ENCODE measurements around the gene ASIC4.

ASIC4 gene, protein sequence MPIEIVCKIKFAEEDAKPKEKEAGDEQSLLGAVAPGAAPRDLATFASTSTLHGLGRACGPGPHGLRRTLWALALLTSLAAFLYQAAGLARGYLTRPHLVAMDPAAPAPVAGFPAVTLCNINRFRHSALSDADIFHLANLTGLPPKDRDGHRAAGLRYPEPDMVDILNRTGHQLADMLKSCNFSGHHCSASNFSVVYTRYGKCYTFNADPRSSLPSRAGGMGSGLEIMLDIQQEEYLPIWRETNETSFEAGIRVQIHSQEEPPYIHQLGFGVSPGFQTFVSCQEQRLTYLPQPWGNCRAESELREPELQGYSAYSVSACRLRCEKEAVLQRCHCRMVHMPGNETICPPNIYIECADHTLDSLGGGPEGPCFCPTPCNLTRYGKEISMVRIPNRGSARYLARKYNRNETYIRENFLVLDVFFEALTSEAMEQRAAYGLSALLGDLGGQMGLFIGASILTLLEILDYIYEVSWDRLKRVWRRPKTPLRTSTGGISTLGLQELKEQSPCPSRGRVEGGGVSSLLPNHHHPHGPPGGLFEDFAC

DNA sequence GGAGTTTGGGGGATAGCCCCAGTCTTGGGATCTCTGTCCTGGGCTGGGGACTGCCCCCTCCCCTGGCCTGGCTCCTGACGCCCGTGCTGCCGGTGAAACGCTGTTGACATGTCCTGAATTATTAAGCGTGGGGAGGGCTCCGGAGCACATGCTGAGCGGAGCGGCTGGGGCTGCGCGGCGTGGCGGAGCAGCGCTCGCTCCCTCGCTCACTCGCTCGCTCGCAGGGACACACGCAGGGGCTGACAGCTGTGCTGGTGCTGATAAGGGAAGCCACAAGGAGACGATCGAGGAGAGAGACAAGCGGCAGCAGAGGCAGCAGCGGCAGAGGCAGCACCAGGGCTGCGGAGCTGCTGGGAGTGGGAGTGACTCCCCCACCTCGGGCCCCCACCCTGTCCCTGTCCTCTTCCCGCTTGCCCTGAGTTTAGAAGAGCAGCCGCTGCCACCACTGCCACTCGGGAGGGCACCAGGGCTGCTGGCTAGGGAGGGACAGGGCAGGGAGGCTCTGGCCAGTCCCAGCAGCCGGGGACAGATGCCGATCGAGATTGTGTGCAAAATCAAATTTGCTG, at the start of gene ASIC4:
ASIC4 (plus strand) TSS at position 287 of the 566 bp plus-strand sequence; CDS start at position 530, 243 bp downstream.
- DNase-seq (ENCODE audit: insufficient read length, low spot score) (no peak), FAIRE-seq (no peak)
- TF ChIP-seq, protein P1, sequence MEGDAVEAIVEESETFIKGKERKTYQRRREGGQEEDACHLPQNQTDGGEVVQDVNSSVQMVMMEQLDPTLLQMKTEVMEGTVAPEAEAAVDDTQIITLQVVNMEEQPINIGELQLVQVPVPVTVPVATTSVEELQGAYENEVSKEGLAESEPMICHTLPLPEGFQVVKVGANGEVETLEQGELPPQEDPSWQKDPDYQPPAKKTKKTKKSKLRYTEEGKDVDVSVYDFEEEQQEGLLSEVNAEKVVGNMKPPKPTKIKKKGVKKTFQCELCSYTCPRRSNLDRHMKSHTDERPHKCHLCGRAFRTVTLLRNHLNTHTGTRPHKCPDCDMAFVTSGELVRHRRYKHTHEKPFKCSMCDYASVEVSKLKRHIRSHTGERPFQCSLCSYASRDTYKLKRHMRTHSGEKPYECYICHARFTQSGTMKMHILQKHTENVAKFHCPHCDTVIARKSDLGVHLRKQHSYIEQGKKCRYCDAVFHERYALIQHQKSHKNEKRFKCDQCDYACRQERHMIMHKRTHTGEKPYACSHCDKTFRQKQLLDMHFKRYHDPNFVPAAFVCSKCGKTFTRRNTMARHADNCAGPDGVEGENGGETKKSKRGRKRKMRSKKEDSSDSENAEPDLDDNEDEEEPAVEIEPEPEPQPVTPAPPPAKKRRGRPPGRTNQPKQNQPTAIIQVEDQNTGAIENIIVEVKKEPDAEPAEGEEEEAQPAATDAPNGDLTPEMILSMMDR (IDR thresholded peaks at IDR 0.05; ENCODE audit: insufficient read depth, missing control alignments), result no peak

DNA sequence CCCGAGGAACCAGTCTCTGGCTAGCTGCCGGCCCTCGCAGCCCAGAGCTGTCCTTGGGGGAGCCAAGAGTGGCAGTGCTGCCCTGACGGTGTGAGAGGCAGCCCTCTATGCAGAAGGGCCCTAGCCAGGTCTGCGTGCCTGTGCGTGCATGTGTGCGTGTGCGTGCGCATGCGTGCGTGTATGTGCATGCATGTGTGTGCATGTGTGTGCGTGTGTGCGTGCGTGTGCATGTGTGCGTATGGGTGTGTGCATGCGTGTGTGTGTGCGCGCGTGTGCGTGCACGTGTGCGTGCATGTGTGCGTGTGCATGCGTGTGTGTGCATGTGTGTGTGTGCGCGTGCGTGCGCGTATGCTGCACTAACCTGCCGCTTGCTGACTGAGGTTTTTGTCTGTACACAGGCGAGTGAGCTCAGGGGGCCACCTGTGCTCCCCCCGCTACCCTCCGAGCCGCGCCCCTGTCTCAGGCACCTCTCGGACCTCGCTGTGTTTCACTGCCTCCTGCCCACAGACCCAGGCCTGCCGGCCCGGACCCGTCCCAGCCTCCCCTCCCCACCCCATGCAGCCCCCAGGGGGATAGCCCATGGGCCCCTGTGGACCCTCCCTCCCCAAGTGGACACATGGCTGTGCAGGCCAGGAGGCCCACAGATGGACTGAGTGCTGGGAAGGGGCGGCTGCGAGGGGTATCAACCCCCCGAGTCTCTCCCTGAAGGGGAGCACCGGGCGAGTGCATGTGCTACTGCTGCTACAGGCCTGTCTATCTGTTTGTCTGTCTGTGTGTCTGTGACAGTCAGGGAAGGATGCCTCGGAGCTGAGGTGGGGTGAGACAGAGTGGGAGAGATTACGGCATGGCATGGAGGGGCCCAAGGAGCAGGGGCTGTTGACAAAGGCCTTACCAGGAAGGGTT, 48.4 kb upstream of the ASIC4 start:
- FAIRE-seq, result no peak

DNA sequence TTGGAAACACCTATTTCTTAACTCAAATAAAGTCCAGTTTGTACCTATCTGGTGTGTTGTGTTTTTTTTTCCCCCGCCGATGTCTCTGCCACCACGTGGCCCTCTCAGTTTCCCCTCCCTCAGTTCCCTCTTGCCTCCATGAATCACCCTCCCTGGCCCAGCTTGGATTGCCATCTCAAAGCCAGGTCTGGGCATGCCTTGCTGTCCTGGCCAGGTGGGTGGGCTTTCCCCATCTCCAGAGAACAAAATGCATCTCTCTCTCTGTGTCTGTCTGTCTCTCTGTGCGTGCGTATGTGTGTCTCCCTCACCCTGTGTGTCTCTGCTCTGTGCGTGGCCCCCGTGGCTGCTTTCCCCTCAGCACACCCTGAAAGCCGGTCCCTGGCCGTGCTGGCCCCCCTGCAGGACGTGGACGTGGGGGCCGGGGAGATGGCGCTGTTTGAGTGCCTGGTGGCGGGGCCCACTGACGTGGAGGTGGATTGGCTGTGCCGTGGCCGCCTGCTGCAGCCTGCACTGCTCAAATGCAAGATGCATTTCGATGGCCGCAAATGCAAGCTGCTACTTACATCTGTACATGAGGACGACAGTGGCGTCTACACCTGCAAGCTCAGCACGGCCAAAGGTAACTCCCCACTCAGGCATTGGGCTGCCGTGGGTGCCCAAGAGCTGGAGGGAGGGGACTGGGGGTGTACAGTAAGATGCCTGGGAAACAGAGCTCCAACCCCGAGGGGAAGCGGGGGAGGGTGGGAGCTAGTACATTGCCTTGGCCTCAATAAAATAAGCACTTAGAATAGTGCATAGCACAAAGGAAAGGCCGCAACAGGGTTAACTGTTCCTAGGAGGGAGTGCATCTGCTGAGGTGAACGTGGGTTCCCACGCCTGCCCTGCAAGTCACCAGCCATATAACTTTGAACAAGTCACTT, 47.2 kb upstream of the ASIC4 start:
- TF ChIP-seq, protein P1 (IDR thresholded peaks at IDR 0.05; ENCODE audit: insufficient read depth, missing control alignments), result no peak
- FAIRE-seq, result no peak

More for the DNA sequence above, 48.4 kb upstream of the ASIC4 start:
- TF ChIP-seq, protein P1 (IDR thresholded peaks at IDR 0.05; ENCODE audit: insufficient read depth, missing control alignments), result no peak
- DNase-seq (ENCODE audit: insufficient read length, low spot score), result no peak

DNA sequence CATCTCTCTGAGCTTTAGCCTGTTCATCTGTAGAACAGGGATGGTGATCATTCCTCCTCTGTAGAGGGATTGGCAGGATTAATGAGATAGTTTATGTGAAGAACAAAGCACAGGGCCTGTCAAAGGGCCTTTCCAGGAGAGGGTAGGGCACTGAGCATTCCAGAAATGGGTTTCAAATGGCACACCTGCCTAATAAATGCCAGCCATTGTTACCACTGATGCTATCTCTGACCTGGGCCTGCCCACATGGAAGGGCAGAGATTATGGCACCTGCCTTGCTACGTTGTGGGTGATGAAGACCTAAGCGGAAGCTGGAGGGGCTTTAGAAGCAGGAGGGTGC, 46.6 kb upstream of the ASIC4 start:
- FAIRE-seq, result no peak
- DNase-seq (ENCODE audit: insufficient read length, low spot score), result no peak
- TF ChIP-seq, protein P1 (IDR thresholded peaks at IDR 0.05; ENCODE audit: insufficient read depth, missing control alignments), result no peak

More for the DNA sequence above, 47.2 kb upstream of the ASIC4 start:
- no peak for DNase-seq (ENCODE audit: insufficient read length, low spot score)

DNA sequence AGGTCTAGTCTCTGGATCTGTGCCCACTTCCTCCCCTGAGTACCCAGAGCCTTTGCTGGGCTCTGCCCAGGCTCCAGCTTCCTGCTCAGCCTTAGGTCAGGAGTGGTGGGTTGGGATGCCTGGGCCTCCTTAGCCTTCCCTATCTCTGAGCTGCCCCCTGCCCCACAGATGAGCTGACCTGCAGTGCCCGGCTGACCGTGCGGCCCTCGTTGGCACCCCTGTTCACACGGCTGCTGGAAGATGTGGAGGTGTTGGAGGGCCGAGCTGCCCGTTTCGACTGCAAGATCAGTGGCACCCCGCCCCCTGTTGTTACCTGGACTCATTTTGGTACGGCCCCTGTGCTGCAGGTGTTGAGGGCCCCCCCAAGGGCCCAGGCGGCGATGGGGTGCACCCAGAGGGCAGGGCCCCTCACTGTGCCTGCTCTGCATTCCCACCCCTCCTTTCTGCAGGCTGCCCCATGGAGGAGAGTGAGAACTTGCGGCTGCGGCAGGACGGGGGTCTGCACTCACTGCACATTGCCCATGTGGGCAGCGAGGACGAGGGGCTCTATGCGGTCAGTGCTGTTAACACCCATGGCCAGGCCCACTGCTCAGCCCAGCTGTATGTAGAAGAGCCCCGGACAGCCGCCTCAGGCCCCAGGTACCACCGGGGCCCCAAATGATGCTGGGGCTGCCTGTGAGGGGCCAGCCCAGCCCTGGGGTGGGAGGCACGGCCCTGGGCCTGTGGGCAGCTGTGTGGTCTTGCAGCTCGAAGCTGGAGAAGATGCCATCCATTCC, 45.7 kb upstream of the ASIC4 start:
- TF ChIP-seq, protein P1 (IDR thresholded peaks at IDR 0.05; ENCODE audit: insufficient read depth, missing control alignments), result no peak
- DNase-seq (ENCODE audit: insufficient read length, low spot score), result no peak
- FAIRE-seq, result no peak
